ENCODE data around the gene TNIP1.

TNIP1 gene

GRCh38 chr5:151083081-151083676 lies 2.3 kb upstream of the TNIP1 start:
- peak; percentile 86 for DNase-seq (ENCODE audit: low spot score)

- DNase-seq (ENCODE audit: low spot score): no peak
These were observed 1.6 kb upstream of the TNIP1 start for GRCh38 chr5:151082282-151082902.

DNA sequence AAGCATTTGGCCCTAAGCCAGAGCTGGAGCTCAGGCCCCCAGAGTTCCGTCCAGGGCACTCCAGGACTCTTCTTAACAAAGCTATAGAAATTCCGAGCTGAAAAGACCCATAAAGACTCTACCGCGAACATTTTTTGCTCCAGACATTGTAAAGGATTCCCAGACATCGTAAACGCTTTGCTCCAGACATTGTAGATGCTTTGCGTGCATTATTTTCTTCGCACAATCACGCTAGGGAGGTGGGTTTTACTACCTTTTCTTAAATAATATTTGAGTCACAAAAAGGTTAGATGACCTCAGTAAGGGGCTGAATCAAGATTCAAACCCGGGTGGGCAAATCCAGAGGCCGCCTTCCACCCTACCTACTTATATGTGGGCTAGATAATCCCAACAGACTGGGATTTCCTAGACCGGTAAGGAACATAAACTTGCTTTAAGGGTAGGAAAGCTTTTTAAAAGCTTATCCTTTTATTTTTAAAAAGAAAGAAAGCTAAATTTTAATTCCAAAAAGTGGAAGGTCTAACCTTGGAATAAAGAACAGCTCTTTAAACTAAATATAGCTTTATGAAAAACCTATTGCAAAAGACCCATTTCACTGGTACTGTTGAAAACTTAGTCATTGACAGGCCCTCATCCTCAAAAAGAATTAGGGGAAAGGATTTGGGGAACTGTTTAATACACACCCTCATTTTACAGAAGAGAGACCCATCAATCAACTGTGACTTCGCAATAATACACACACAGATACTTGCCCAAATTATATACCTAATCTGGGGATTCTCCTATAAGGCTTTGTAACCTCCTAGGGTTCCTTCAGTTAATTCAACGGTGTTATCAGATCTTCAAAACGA lies 822 bp upstream of the TNIP1 start:
- no peak for DNase-seq (ENCODE audit: low spot score)

DNA sequence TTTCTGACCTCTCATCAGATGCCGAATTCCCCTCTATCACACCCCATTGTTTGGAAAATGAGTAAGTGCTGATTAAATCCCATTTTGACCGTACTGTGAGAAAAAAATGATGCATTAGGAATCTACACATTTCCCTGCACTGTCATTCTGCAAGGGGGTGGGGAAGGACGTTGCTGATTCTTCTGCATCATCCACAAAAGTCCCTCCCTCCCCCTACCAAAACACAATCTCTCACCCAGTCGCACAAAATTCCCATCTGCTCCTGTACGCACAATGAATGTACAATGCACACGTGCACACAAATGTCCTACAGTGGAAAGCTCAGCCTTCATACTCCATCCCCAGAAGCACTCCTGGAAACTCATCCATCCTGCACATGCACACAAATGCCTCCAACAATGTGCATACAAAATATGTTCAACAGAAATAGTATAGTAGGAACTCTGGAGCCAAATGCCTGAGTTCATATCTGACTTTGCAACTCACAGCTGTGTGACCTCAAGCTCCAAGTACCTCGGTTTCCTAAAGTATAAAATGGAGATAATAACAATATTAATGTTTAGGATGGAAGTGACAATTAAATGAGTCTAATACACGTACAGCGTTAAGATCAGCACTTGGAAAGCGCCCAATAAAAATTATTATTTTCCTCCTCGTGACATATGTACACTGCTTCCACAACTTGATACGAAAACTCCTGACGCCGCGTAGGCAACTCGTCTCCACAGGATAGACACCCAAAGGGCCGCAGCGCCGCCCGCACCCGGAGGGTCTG lies 809 bp downstream of the TNIP1 start:
- DNase-seq (ENCODE audit: low spot score): no peak

DNA sequence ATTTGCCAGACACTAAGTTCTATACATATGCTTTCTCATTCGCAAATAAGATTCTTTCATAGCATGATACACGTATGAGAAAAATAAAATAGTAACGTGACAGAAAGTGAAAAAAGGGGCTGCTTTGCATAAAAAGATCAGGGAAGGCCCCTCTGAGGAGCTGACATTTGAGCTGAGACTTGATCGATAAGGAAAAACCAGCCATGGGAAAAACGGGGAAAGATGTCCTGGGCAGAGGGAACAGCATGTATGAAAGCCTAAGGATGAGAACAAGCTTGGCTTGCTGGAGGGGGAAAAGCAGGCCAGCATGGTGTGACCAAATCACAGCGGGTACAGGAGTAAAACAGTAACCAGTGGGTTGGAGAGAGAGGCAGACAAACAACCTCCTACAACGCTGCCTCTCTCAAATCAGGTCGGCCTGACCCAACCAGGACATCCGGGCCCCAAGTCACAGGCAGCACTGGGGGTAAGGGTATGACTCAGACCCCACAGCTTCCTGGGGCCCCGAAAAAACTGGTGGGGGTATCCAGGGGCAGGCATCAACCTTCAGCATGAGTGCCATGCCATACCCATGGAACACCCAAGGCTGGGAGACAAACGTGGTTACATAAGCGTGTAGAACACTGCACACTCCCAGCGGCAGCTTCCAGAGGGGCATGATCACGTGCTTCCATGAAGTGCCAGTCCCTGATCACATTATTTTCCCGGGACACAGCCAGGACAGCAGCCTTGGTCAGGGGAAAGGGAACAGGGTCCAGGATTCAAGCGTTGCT lies 2.2 kb downstream of the TNIP1 start:
- DNase-seq (ENCODE audit: low spot score): peak; percentile 81

GRCh38 chr5:151077967-151078366 lies 2.9 kb downstream of the TNIP1 start:
- DNase-seq (ENCODE audit: low spot score): no peak

DNA sequence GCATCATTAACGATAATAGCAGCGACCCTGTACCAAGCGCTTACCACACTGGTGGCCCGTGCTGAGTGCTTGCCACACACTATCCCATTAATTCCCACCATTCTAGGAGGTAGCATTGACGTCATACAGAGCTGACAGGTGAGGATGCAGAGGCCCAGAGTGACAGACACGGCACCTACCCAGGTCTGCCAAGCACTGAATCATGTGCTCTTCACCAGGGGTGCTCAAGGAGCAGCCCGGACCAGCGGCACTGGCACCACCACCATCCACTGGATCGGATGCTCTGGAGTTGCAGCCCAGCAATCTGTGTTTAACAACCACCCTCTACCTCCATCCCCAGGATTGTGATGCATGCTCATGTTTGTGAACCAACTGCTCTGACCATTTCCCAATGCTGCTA lies 3.4 kb downstream of the TNIP1 start:
- DNase-seq (ENCODE audit: low spot score): no peak

DNA sequence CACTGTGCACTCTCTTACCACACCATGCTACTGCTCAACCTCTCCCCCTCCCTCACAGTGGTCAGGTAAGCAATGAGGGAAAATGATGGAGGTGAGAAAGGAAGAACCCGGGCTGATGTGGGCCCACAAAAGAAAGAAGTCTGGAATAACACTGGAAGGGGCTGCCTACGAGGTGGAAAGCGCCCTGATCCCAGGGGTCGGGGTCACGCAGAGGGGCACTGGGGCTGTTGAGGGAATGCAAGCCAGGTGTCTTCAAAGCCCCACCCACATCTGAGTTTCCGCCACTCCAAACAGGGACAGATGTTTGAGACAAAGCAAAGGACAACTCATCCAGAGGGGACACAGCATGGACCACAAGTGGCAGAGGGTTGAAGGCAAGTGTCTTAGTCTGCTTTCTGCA lies 4.2 kb downstream of the TNIP1 start:
- no peak for DNase-seq (ENCODE audit: low spot score)

- DNase-seq (ENCODE audit: low spot score): no peak
These were observed 5.0 kb downstream of the TNIP1 start for GRCh38 chr5:151075698-151076331.

GRCh38 chr5:151074557-151074956 lies 6.3 kb downstream of the TNIP1 start:
- DNase-seq (ENCODE audit: low spot score): no peak

DNA sequence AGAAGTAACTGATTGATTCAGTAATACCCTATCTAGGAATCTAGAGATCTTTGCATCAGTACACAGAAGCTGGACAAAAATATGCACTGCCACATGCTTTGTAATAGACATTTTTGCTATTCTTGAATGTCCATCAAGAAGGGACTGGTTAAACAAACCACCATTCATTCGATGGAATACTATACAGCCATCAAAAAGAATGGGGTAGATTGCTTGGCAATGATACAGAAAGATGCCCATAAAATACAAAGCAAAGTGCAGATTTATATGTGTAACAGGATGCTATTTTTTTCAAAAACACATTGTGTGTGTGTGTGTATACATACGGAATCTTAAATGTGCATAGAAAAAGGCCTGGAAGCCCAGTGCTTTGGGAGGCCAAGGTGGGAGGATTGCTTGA lies 7.6 kb downstream of the TNIP1 start:
- no peak for DNase-seq (ENCODE audit: low spot score)

DNA sequence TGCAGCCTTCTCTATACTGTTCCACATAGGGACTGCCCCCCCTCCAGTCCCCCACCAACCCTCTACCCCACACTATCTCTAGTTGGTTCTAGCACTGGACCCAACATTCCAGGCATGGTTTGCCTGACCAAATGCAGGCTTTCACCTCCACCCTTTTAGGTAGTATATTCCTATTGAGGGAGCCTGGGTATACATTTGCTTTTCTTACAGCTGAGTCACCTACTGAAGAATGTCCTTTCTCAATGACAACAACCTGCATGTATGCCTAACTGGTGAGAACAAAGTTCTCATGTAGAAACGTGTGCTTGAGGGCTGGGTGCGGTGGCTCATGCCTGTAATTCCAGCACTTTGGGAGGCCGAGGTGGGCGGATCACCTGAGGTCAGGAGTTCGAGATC lies 8.2 kb downstream of the TNIP1 start:
- DNase-seq (ENCODE audit: low spot score): no peak

DNA sequence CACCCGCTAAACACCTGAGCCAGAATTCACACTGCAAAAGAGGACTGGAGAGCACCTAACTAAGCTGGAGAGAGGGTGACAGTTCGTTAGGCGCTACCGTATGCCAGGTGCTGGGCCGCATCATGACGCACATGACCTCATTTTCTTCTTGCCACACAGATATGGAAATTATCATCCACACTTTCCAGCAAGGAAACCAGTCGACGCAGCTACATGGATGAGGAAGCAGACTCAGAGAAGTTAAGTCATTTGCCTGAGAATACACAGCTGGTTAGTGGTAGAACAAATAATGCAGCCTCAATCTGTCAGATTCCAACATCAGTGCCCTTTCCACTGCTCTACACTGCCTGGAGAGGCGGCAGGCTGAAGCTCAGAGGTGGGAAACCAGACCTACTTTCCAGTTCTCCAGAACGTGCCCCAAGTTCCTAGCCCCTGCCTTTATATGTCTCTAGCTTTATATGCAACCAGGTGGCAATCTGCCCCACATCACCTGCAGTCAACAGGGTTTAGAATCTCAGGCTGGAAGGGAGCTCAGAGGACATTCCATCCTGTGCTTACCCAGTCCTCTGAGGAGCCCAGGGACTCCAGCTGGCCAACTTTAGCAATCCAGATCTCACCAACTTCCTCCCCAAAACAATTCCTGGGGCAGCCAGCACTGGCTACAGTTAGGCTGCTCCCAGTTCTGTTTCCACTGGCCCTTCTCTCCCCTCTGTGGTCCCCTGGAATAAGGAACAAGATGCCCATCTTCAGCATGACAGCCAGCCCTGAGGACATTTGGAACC lies 8.8 kb downstream of the TNIP1 start:
- DNase-seq (ENCODE audit: low spot score): no peak

GRCh38 chr5:151071021-151071420 lies 9.8 kb downstream of the TNIP1 start:
- DNase-seq (ENCODE audit: low spot score): no peak

GRCh38 chr5:151070449-151070848 lies 10.4 kb downstream of the TNIP1 start:
- no peak for DNase-seq (ENCODE audit: low spot score)

DNA sequence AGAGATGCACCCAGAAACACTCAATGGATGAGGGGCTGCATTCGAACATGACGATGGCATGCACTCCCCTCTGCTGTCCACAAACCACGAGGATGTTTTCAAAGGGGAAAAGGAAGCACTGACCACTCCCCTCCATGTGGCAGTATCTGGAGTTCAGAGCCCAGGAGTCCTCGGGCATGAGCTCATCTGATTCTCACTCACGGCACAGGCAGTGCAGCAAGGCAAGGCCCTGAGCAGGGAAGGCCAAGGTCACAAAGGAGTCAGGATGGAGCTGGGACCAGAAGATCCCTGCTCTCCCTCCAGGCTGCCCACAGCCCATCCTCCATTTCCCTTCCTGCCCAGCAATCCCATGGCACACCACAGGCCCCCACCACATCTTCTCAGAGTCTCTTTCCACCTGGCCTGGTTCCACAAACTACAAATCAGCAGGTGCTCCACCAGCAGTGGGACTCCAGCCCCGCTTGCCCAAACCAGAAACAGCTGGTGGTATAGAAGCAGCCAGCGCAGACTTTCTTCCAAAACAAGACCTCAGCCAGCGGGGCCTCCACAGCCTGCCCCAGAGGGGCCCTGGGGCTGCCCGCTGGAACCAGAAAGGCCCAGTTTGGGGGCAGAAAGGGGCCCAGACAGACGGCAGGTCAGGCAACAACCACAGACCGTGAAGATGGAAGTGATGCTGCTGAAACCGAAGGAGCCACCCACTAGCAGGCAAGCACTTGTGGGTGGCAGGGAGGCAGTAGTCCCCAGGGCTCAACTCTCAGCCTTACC lies 12.2 kb downstream of the TNIP1 start:
- DNase-seq (ENCODE audit: low spot score): no peak

GRCh38 chr5:151067632-151068432 lies 13.0 kb downstream of the TNIP1 start:
- no peak for DNase-seq (ENCODE audit: low spot score)

DNA sequence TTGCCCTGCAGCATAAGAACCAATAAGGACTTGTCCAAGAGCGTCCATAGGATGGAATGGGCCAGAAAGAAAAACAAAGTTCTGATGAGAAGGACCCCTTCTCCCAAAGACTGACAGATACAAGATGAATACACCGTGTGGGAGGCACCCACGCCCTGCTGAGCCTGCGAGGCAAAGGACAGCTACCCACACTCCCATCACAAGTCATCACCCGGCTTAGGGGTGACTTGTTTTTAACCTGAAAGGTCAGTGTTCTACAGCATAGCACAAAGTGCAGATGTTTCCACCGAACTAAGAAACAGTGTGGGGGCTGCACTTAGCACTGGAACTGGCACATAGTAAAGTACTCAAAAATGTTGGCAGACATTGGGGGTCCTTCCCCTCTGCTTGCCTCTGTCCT lies 13.9 kb downstream of the TNIP1 start:
- no peak for DNase-seq (ENCODE audit: low spot score)

DNA sequence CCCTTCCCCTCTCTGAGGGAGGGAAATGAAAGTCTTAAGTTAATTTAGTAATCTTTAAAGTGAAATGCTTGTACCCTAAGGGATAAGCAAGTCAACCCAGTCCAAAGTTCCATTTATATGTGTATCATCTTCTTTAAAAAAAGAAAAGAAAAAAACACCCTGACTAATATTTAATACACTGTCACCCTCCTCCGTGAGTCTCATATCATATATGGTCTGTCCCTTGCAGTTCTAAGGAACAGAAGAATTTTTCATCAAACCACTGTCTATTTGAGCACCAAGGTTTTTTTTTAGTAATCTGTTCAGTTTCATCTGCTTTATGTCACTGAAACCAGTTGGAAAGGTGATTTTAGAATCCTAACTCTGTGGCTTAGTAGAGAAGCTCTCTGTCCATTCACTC lies 15.2 kb downstream of the TNIP1 start:
- DNase-seq (ENCODE audit: low spot score): no peak

Measured in CD4-positive, alpha-beta T cell treated with Interleukin-2 at 100 ng/mL for 4 hours (primary cell).